GM12891 (cell line): ENCODE data around the gene TTC28.

Experiments
- DNase-seq: peaks from one replicate; pipeline ENCODE4 v3.0.0; 2011; ENCODE audit warnings: low spot score; ENCODE audit not compliant: insufficient read length
- FAIRE-seq: peaks from 2 replicates; lab custom pipeline; 2011; peaks lifted over from hg19 to GRCh38; lab: Jason Lieb, UNC
- PAX5 ChIP-seq: IDR thresholded peaks from 2 replicates; pipeline ENCODE4 v1.6.1; 2011; ENCODE audit warnings: low read length, moderate library complexity, mild to moderate bottlenecking; ENCODE audit not compliant: insufficient read depth, severe bottlenecking
- POLR2A ChIP-seq: IDR thresholded peaks from 2 replicates; pipeline ENCODE4 v1.6.1; 2011; ENCODE audit warnings: low read depth, low read length, control low read depth
- POLR2AphosphoS5 ChIP-seq: IDR thresholded peaks from 2 replicates; pipeline ENCODE4 v1.6.1; 2011; ENCODE audit warnings: low read depth, low read length, control low read depth
- POU2F2 ChIP-seq: IDR thresholded peaks from 2 replicates; pipeline ENCODE4 v1.6.1; 2011; ENCODE audit warnings: low read depth, mild to moderate bottlenecking, control low read depth, low read length, moderate library complexity
- SPI1 ChIP-seq: IDR thresholded peaks from 2 replicates; pipeline ENCODE4 v1.6.1; 2011; ENCODE audit warnings: low read depth, low read length, control low read depth
- TAF1 ChIP-seq: IDR thresholded peaks from 2 replicates; pipeline ENCODE4 v1.6.1; 2011; ENCODE audit warnings: low read depth, low read length, control low read depth

Gene TTC28

DNA sequence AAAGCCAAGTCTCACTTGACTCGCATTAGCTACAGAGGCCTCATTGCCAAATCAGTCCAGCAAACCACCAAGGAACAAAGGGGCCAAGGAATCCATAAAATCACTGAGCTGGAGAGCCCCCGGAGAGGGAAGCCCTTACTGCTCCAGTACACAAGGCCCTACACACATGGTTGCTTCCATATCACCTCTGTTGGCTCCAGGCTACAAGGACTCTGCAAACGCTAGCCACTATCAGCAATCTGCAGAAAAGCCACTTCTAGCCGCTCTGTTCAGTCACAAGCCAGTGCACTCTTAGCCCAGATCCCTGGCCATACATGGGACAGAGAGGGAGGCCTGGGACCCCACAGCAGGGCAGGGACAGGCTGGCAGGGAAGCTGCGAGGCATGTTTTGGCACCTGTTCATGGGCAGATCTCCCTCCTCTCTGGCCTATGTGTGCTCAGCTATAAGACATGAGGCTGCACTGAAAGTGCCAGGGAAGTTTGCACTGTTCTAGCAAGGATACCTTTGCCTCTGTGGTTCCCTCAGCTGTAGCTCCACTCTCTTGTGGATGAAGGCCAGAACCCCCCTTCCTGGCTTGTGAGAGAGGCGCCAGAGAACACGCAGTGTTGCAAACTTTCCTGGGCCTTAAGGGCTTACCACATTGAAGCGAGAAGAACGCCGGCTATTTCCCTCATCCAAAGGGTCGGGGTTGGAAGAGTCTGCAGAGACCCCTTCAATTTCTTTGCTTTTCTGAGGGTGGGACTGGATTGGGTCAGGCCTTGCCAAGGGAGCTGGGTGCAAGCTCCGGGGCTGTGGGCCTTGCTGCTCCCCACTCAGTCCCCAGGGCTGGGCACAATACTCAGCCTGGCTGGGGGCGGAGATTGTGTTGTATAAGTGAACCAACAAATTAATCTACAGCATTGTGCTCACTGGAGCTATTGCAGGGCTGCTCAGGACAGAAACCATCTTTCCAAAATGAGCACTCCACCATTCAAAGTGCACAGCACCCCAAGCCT is 651.9 kb downstream of the TTC28 start:
- DNase-seq (no peak), FAIRE-seq (no peak)
- TF ChIP-seq SPI1 (no peak), POLR2A (no peak), POU2F2 (no peak), POLR2AphosphoS5 (no peak), TAF1 (no peak), PAX5 (no peak)

DNA sequence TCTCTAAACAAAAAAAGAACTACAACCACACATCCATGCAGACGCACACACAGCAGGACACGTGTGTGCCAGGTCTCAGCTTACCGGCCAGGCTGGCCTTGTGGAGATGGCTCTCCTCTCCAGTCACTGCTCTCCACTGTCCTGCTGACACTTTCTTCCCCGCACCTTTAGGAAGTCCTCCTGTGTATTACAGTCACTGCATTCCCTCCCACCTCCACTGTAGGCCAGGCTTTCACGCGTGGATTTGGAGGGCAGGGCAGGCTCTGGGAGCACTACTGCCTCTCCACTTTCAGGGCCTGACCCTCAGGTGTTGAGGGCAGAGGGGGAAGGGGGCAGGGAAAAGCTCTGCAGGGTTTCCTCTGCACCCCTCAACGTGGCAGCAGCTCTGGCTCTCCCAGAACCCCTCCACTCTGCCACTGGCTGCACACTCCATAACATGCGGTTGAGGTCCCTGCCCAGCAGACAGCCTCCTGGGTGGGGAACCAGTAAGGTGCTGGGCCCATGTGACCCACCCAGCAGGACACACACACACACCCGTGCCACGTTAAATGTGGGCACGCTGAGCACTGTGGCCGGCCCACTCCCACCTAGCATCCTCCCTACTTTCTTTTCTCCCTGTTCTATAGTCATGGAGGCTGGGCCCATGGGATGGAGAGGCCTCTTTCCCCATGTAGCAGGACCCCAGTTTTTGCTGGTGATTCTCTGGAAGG is 653.6 kb downstream of the TTC28 start:
- FAIRE-seq (no peak), DNase-seq (no peak)
- TF ChIP-seq POLR2AphosphoS5, result no peak
- no peak for TF ChIP-seq SPI1
- TF ChIP-seq POLR2A, result no peak
- no peak for TF ChIP-seq TAF1
- no peak for TF ChIP-seq PAX5
- TF ChIP-seq POU2F2, result no peak

DNA sequence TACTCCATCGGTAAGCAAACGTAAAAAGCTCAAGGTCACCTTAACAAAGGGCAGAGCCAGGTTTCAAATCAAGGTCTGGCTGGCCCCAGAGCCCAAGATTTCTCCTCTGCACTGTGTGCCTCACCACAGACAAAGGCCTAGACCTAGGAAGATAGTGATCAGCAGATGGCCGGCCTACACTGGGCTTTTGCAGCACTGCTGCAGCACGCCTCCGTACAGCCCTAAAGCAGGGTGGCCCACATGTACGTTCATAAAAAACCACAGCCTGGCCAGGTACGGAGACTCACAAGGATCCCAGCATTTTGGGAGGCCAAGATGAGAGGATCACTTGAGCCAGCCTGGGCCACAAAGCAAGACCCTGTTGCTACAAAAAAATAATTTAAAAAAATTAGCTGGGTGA is 654.3 kb downstream of the TTC28 start:
- TF ChIP-seq POU2F2 (no peak), POLR2A (no peak), POLR2AphosphoS5 (no peak), SPI1 (no peak), TAF1 (no peak), PAX5 (no peak)
- DNase-seq (no peak), FAIRE-seq (no peak)

DNA sequence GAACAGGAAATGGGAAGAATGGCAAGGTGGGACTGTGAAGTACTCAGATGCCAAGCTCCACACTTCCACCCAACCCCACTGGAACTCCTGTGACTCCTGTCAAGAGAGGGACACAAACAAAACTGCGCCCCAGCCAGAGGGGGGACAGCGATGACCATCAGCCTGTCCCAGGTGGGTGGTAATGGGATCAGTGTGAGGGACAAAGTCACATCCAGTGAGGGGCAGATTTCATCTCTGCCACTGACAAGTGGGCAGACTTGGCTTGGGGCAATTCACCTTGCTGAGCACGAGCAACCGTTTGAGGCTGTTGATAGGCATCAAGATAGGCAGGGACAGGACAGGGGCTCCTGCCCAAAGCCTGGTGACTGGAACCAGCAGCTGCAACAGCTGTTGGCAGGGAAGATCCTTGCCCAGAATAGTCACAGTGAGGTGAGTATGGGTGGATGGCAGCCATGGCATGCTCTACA is 655.2 kb downstream of the TTC28 start:
- no peak for DNase-seq
- no peak for TF ChIP-seq POLR2A
- no peak for TF ChIP-seq TAF1
- TF ChIP-seq POLR2AphosphoS5, result no peak
- no peak for FAIRE-seq

DNA sequence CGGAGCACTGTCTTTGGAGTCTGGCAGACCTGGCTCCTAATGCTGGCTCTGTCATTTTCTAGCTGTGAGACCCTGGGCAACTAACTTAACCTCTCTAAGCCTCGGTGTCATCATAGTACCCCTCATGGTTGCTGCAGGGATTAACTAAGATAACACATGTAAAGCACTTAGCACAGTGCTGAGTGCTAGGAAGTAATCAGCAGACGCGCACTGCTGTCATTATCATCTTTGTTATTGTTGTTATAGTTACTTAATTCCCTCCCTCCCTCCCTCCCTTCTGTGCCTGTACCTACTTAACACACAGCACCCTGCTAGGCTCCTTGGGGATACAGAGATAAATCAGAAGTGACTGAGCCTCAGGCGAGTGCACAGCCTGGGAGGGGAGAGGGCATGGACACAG is 655.9 kb downstream of the TTC28 start:
- FAIRE-seq (no peak), DNase-seq (no peak)
- no peak for TF ChIP-seq POU2F2
- no peak for TF ChIP-seq TAF1
- TF ChIP-seq SPI1, result no peak
- TF ChIP-seq POLR2A, result no peak
- TF ChIP-seq POLR2AphosphoS5, result no peak
- TF ChIP-seq PAX5, result no peak

DNA sequence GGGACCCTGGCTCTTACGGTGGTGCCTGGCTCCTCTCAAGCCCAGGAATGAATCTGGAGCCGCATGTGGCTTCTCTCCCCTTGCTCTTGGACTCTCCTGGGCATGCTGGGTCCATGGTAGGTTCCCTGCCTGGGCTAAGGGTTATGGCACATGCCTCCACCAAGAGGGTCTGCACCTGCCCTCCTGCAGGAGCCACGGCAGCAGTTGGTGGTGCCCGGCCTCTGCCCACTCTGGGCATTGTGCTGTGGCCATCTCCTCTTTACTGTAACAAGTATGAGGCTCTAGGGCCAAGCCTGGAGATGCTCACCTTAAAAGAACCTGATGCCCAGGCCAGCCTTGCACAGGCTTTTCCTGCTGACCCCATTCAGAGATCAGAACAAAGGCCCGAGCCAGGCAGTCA is 656.6 kb downstream of the TTC28 start:
- no peak for FAIRE-seq
- TF ChIP-seq POU2F2, result no peak
- TF ChIP-seq POLR2AphosphoS5, result no peak
- no peak for TF ChIP-seq TAF1
- TF ChIP-seq POLR2A, result no peak

DNA sequence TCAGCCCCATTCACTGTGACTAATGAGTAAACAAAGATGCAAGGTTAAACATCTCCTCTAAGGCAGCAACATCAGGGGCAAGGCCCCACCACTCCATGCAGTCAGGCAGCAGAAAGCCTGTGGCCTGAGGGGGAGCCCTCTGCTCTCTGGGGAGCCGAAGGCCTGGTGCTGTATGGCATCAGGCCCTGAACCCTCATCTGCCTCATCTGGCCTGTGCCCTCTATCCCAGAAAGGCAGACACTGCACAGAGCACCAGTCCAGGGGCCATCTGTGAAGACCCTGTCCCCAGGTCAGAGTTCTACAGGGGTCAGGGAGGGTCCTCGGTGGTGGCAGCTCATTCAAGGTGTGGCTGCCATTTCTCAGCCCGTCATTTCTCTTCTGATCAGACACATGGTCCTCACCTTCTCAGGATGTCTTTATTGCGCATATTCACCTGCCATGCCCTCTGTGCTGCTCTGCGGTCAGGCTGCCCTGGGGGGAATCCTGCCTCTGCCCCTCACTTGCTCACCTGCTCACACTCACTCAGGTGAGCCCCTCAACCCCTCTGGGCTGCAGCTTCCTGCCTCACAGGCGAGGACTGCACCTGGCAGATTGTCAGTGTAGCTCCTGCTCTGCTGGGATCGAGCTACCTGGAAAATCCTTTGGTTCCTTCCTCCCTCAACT is 657.5 kb downstream of the TTC28 start:
- no peak for DNase-seq
- TF ChIP-seq SPI1 (no peak), POLR2A (no peak), TAF1 (no peak), PAX5 (no peak), POLR2AphosphoS5 (no peak), POU2F2 (no peak)
- FAIRE-seq, result no peak

More for the DNA sequence above, 656.6 kb downstream of the TTC28 start:
- no peak for DNase-seq

DNA sequence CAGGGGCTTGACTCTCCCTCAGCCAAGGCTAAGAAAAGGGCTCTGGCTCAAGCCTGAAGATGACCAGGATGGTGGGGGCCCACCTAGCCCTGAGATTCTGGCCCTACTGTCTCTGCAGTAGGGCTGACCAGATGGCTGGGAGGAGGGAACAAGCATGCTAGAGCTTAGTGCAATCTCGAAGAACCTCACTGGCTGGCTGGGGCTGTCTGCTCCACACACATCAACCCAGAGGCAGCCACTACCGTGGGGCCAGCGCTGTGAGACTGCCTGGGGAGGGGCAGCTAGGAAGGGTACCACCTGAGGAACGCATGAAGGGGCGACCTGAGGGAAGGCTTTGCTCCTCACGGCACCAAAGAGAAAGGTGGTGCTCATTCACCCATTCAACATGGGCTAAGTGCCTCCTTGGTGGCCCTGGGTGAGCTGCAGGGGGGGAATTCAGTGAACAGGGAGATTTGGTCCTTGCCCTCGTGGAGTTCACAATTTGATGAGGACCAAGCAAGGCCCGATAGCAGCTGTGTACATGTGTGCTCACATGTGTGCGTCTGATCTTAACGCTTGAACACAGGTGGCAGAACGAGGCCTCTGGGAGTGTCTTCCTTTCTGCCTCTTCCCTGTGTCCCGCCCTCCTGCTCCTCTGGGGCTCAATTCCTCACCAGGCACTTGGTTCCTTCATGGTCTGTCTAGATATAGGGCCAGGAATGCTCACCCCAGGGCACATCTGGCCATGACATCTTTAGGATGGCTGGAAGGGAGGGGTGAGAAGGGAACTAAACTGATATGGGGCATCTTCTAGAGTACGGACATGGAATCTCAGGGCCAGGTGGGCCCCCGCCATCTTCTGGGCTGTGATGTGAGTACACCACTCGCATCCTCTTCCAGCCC is 658.3 kb downstream of the TTC28 start:
- no peak for FAIRE-seq
- no peak for TF ChIP-seq POLR2AphosphoS5
- no peak for TF ChIP-seq POU2F2
- TF ChIP-seq SPI1, result no peak
- TF ChIP-seq PAX5, result no peak
- TF ChIP-seq POLR2A, result no peak
- no peak for TF ChIP-seq TAF1

More for the DNA sequence above, 658.3 kb downstream of the TTC28 start:
- DNase-seq, result no peak
